ENCODE results near the gene COX7A2.

Gene COX7A2

GRCh38 chr6:75224303-75224926 lies 19.2 kb downstream of the COX7A2 start:
- no peak for ATAC-seq (replicated peaks; ENCODE audit: extremely low read depth, poor library complexity, severe bottlenecking)
- H3K27ac Mint-ChIP-seq (ENCODE audit: low read depth), result no peak overlapping the region
- H3K9me3 Mint-ChIP-seq, result no peaks in the 10 kb centered on the region
- H3K36me3 Mint-ChIP-seq (ENCODE audit: insufficient read depth), result peaks cover 1% of the 10 kb centered on the region
- peaks cover 50% of the 10 kb centered on the region for H3K27me3 Mint-ChIP-seq
- DNase-seq (ENCODE audit: low spot score in 2 of 2), result no peak
- no peaks in the 10 kb centered on the region for H3K4me1 Mint-ChIP-seq
- no peak overlapping the region for H3K4me3 Mint-ChIP-seq

DNA sequence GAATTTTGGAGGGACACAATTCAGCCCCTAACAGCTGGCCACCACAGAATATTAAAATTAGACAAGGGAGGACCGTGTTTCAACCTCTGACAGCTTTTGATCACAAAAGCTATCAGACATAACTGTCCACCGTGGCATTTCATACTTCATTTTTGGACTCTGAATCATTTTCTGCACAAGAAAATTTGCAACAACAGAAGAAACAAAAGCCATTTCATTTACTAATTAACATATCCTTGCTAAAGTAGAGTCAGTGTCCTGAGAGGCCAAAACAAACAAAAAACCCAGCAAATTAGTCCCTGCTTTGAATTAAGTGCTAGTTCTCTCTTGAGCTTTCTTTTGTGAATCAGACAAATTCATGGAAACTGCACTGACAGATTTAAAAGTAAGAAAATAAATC lies 20.2 kb downstream of the COX7A2 start:
- Mint-ChIP-seq H3K27me3 (peaks cover 58% of the 10 kb centered on the region), H3K4me3 (no peak overlapping the region), H3K4me1 (no peaks in the 10 kb centered on the region), H3K27ac (ENCODE audit: low read depth) (no peak overlapping the region), H3K36me3 (ENCODE audit: insufficient read depth) (peaks cover 1% of the 10 kb centered on the region), H3K9me3 (no peaks in the 10 kb centered on the region)
- DNase-seq (ENCODE audit: low spot score in 2 of 2) (no peak), ATAC-seq (replicated peaks; ENCODE audit: extremely low read depth, poor library complexity, severe bottlenecking) (no peak)

GRCh38 chr6:75222261-75222660 lies 21.3 kb downstream of the COX7A2 start:
- no peak for ATAC-seq (replicated peaks; ENCODE audit: extremely low read depth, poor library complexity, severe bottlenecking)
- Mint-ChIP-seq H3K36me3 (ENCODE audit: insufficient read depth) (peaks cover 1% of the 10 kb centered on the region), H3K4me1 (no peaks in the 10 kb centered on the region), H3K4me3 (no peak overlapping the region), H3K9me3 (no peaks in the 10 kb centered on the region), H3K27ac (ENCODE audit: low read depth) (no peak overlapping the region), H3K27me3 (peaks cover 63% of the 10 kb centered on the region)
- no peak for DNase-seq (ENCODE audit: low spot score in 2 of 2)

- no peaks in the 10 kb centered on the region for H3K9me3 Mint-ChIP-seq
- ATAC-seq (replicated peaks; ENCODE audit: extremely low read depth, poor library complexity, severe bottlenecking), result no peak
Measured at GRCh38 chr6:75221116-75221515, 22.5 kb downstream of the COX7A2 start.

DNA sequence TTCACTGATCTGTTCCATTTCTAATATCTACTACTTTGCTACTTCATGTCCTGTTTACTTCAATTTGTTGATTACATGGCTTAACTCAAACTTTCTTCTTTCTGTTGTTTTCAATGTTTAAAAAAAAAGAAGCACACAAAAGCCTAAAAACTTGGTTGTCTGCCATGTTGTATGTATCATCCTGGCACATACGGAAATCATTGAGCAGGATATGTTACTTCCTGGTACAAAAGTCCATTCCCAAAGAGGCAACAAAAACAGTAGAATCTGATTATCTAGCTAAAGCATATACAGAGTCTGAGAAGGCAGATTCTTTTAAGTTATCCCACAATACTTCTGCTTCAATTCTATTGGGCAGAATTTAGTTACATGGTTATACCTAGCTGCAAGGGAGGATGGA lies 23.2 kb downstream of the COX7A2 start:
- Mint-ChIP-seq H3K27ac (ENCODE audit: low read depth) (no peak overlapping the region), H3K4me3 (no peak overlapping the region), H3K36me3 (ENCODE audit: insufficient read depth) (peaks cover 1% of the 10 kb centered on the region), H3K4me1 (no peaks in the 10 kb centered on the region), H3K9me3 (no peaks in the 10 kb centered on the region), H3K27me3 (peaks cover 65% of the 10 kb centered on the region)
- ATAC-seq (replicated peaks; ENCODE audit: extremely low read depth, poor library complexity, severe bottlenecking) (no peak), DNase-seq (ENCODE audit: low spot score in 2 of 2) (no peak)

More at GRCh38 chr6:75221116-75221515, 22.5 kb downstream of the COX7A2 start:
- Mint-ChIP-seq H3K4me1 (no peaks in the 10 kb centered on the region), H3K27ac (ENCODE audit: low read depth) (no peak overlapping the region), H3K27me3 (peaks cover 63% of the 10 kb centered on the region), H3K4me3 (no peak overlapping the region), H3K36me3 (ENCODE audit: insufficient read depth) (peaks cover 1% of the 10 kb centered on the region)
- no peak for DNase-seq (ENCODE audit: low spot score in 2 of 2)

GRCh38 chr6:75219263-75219662 lies 24.3 kb downstream of the COX7A2 start:
- Mint-ChIP-seq H3K36me3 (ENCODE audit: insufficient read depth) (no peaks in the 10 kb centered on the region), H3K4me3 (no peak overlapping the region), H3K27ac (ENCODE audit: low read depth) (no peak overlapping the region), H3K4me1 (no peaks in the 10 kb centered on the region), H3K9me3 (no peaks in the 10 kb centered on the region), H3K27me3 (peaks cover 59% of the 10 kb centered on the region)
- ATAC-seq (replicated peaks; ENCODE audit: extremely low read depth, poor library complexity, severe bottlenecking) (no peak), DNase-seq (ENCODE audit: low spot score in 2 of 2) (no peak)

- H3K36me3 Mint-ChIP-seq (ENCODE audit: insufficient read depth), result no peaks in the 10 kb centered on the region
- H3K27ac Mint-ChIP-seq (ENCODE audit: low read depth), result no peak overlapping the region
- H3K4me1 Mint-ChIP-seq, result no peaks in the 10 kb centered on the region
- H3K27me3 Mint-ChIP-seq, result peaks cover 46% of the 10 kb centered on the region
- ATAC-seq (replicated peaks; ENCODE audit: extremely low read depth, poor library complexity, severe bottlenecking), result no peak
- no peaks in the 10 kb centered on the region for H3K9me3 Mint-ChIP-seq
- H3K4me3 Mint-ChIP-seq, result no peak overlapping the region
- no peak for DNase-seq (ENCODE audit: low spot score in 2 of 2)
Measured at GRCh38 chr6:75217193-75217592, 26.4 kb downstream of the COX7A2 start.

- no peak overlapping the region for H3K27ac Mint-ChIP-seq (ENCODE audit: low read depth)
- peaks cover 5% of the 10 kb centered on the region for H3K4me1 Mint-ChIP-seq
- no peaks in the 10 kb centered on the region for H3K36me3 Mint-ChIP-seq (ENCODE audit: insufficient read depth)
- no peak overlapping the region for H3K4me3 Mint-ChIP-seq
- no peaks in the 10 kb centered on the region for H3K9me3 Mint-ChIP-seq
- ATAC-seq (replicated peaks; ENCODE audit: extremely low read depth, poor library complexity, severe bottlenecking), result no peak
- DNase-seq (ENCODE audit: low spot score in 2 of 2), result no peak
- peaks cover 52% of the 10 kb centered on the region for H3K27me3 Mint-ChIP-seq
Measured at GRCh38 chr6:75215291-75215690, 28.3 kb downstream of the COX7A2 start.

- no peaks in the 10 kb centered on the region for H3K9me3 Mint-ChIP-seq
- ATAC-seq (replicated peaks; ENCODE audit: extremely low read depth, poor library complexity, severe bottlenecking), result no peak
- H3K4me1 Mint-ChIP-seq, result peaks cover 10% of the 10 kb centered on the region
- DNase-seq (ENCODE audit: low spot score in 2 of 2), result no peak
- no peak overlapping the region for H3K27ac Mint-ChIP-seq (ENCODE audit: low read depth)
- H3K36me3 Mint-ChIP-seq (ENCODE audit: insufficient read depth), result peaks cover 1% of the 10 kb centered on the region
- H3K4me3 Mint-ChIP-seq, result no peak overlapping the region
- peaks cover 52% of the 10 kb centered on the region for H3K27me3 Mint-ChIP-seq
Measured at GRCh38 chr6:75213732-75214131, 29.9 kb downstream of the COX7A2 start.

DNA sequence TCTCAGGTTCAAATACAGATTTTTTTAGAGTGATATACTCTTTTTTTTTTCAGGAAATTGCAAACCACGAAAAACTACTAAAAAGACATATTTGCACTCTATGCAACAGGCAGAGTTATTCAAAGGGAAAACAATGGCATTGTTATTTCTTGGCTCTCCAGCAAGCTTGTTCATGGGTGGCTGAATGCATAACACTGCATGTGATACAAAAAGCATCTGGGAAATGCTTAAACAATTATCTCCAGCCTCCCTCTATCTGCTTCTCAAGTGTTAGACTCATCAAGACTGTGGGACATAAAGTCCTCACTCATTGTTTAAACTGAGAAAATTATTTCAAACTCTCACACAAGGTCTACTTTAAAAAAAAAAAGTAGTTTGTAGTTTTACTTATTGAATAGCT lies 30.5 kb downstream of the COX7A2 start:
- no peaks in the 10 kb centered on the region for H3K9me3 Mint-ChIP-seq
- ATAC-seq (replicated peaks; ENCODE audit: extremely low read depth, poor library complexity, severe bottlenecking) (no peak), DNase-seq (ENCODE audit: low spot score in 2 of 2) (no peak)
- H3K27ac Mint-ChIP-seq (ENCODE audit: low read depth), result no peak overlapping the region
- peaks cover 52% of the 10 kb centered on the region for H3K27me3 Mint-ChIP-seq
- H3K4me3 Mint-ChIP-seq, result no peak overlapping the region
- peaks cover 17% of the 10 kb centered on the region for H3K4me1 Mint-ChIP-seq
- H3K36me3 Mint-ChIP-seq (ENCODE audit: insufficient read depth), result peaks cover 5% of the 10 kb centered on the region

GRCh38 chr6:75211920-75212590 lies 31.5 kb downstream of the COX7A2 start:
- no peak for DNase-seq (ENCODE audit: low spot score in 2 of 2)
- ATAC-seq (replicated peaks; ENCODE audit: extremely low read depth, poor library complexity, severe bottlenecking), result no peak
- Mint-ChIP-seq H3K27me3 (peaks cover 62% of the 10 kb centered on the region), H3K27ac (ENCODE audit: low read depth) (no peak overlapping the region), H3K4me1 (peaks cover 27% of the 10 kb centered on the region), H3K9me3 (no peaks in the 10 kb centered on the region), H3K4me3 (no peak overlapping the region), H3K36me3 (ENCODE audit: insufficient read depth) (peaks cover 14% of the 10 kb centered on the region)

GRCh38 chr6:75210885-75211739 lies 32.5 kb downstream of the COX7A2 start:
- peaks cover 17% of the 10 kb centered on the region for H3K36me3 Mint-ChIP-seq (ENCODE audit: insufficient read depth)
- H3K27ac Mint-ChIP-seq (ENCODE audit: low read depth), result no peak overlapping the region
- H3K9me3 Mint-ChIP-seq, result no peaks in the 10 kb centered on the region
- peak in 1 of 2 donors; percentile 33 for DNase-seq (ENCODE audit: low spot score in 2 of 2)
- peaks cover 71% of the 10 kb centered on the region for H3K27me3 Mint-ChIP-seq
- no peak overlapping the region for H3K4me3 Mint-ChIP-seq
- H3K4me1 Mint-ChIP-seq, result peaks cover 37% of the 10 kb centered on the region
- ATAC-seq (replicated peaks; ENCODE audit: extremely low read depth, poor library complexity, severe bottlenecking), result no peak
